Measurements from ENCODE around the gene NUP43. TPM values are rescaled to one million over a fixed set of nuclear protein-coding genes. Genes with fewer than 3 reads are reported as not detected.

NUP43 gene
- total and polyA plus RNA-seq, 3 experiments from 2014 or later: 6.2 to 86.2 (median 82.3) TPM

DNA sequence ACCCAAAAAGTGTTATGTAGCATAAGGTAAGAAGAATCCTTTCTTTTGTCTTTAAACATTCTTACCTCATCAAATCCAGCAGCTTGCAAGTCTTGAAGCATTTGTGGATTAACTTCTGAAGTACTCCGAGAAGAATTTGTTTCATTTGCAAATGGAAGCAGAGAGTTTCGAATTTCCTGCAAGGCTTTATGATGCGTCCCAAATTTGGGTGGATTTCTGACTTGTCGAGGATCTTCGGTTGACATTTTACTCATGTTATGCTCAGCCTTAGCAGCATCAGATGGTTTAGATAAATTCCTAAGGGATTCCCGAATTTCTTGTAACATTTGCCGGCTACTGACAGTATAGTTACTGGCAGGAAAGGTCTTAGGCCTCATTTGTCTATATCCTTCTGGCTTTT is 44.6 kb downstream of the NUP43 start:
- Mint-ChIP-seq H3K27me3 (no peaks in the 10 kb centered on the region), H3K27ac (no peak overlapping the region), H3K36me3 (peaks cover 0 to 47% (median 4%) of the 10 kb centered on the region in 3 donors), H3K9me3 (no peaks in the 10 kb centered on the region), H3K4me1 (peaks cover 42 to 81% (median 66%) of the 10 kb centered on the region in 3 donors), H3K4me3 (no peak overlapping the region)
- ChIA-PET CTCF (no interaction called here), POLR2A (no interaction called here)
- H3K4me3 ChIP-seq (ENCODE audit: low read length): no peak overlapping the region
- no peak for DNase-seq
- no peak overlapping the region for H3K27ac ChIP-seq (ENCODE audit: low read depth, low read length)
- H3K4me1 ChIP-seq (ENCODE audit: insufficient read depth, low read length): peaks cover 25% of the 10 kb centered on the region
- no peaks in the 10 kb centered on the region for H3K9me3 ChIP-seq (ENCODE audit: low read length)
- no peaks in the 10 kb centered on the region for H3K27me3 ChIP-seq (ENCODE audit: insufficient read depth, low read length, poor library complexity, severe bottlenecking)
- peaks cover 7% of the 10 kb centered on the region for H3K36me3 ChIP-seq (ENCODE audit: insufficient read depth, low read length)

DNA sequence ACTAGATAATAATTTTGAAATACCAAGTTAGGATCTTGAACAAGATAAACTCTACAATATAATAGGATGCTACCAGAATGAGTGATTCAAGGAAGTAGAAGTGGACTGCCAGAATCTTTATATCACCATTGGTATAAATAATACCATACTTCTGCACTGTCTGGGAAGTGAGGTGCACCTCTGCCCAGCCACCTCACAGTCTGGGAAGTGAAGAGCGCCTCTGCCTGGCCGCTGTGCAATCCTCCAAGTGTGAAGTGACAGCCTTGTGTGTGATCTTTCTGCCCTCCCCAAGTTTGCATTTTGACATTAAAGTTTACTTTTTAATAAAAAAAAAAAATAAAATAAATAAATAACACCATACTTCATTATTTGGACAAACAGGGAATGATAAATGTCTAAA is 47.2 kb downstream of the NUP43 start:
- H3K27ac ChIP-seq (ENCODE audit: low read depth, low read length): no peak overlapping the region
- ChIA-PET POLR2A (no interaction called here), CTCF (no interaction called here)
- no peak overlapping the region for H3K4me3 ChIP-seq (ENCODE audit: low read length)
- H3K36me3 Mint-ChIP-seq: peaks cover 0 to 53% (median 4%) of the 10 kb centered on the region in 3 donors
- peak overlapping the region in 4 of 8 donors; percentile 10 to 47 (median 29) for H3K27ac Mint-ChIP-seq
- H3K27me3 Mint-ChIP-seq: no peaks in the 10 kb centered on the region
- no peaks in the 10 kb centered on the region for H3K9me3 Mint-ChIP-seq
- H3K36me3 ChIP-seq (ENCODE audit: insufficient read depth, low read length): peaks cover 10% of the 10 kb centered on the region
- no peaks in the 10 kb centered on the region for H3K27me3 ChIP-seq (ENCODE audit: insufficient read depth, low read length, poor library complexity, severe bottlenecking)
- H3K4me1 Mint-ChIP-seq: peaks cover 35 to 69% (median 57%) of the 10 kb centered on the region in 3 donors
- peak overlapping the region in 1 of 7 donors; percentile 12 for H3K4me3 Mint-ChIP-seq
- DNase-seq: no peak
- no peaks in the 10 kb centered on the region for H3K9me3 ChIP-seq (ENCODE audit: low read length)
- H3K4me1 ChIP-seq (ENCODE audit: insufficient read depth, low read length): peaks cover 10% of the 10 kb centered on the region

DNA sequence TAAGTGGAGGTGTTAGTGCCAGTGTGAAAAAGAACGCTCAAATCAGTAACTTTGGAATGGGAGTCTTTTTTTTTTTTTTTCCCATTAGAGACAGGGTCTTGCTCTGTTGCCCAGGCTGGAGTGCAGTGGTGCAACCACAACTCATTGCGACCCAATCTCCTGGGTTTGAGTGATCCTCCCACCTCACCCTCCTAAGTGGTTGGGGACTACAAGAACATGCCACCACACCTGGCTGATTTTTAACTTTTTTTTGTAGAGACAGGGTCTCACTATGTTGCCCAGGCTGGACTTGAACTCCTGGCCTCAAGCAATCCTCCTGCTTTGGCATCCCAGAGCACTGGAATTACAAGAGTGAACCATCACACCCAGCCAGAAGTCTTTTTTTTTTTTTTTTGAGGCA is 48.2 kb downstream of the NUP43 start:
- Mint-ChIP-seq H3K4me1 (peaks cover 29 to 59% (median 50%) of the 10 kb centered on the region in 3 donors), H3K27ac (peak overlapping the region in 1 of 8 donors; percentile 61)
- CTCF ChIA-PET: no interaction called here

DNA sequence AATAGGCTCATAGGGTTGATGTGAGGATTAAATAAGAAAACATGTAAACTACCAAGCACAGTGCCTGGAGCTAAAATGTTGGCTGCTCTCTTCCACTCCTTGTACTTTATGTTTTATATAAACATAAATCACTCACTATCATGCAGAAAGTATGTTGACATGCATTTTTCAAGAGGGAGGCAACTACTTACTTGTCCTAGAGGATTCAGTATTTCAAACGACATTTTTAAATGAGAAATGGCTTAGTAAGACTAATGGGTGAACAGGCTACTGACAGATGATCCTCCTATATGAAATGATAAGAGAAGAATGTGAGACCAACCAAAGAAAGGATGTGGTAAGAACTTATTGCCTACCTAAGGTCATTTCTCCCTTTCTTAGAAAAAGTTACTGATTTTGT is 49.4 kb downstream of the NUP43 start:
- POLR2A ChIA-PET: no interaction called here
- no peaks in the 10 kb centered on the region for H3K27me3 Mint-ChIP-seq

More for the DNA sequence above, 48.2 kb downstream of the NUP43 start:
- Mint-ChIP-seq H3K9me3 (no peaks in the 10 kb centered on the region), H3K27me3 (no peaks in the 10 kb centered on the region), H3K36me3 (peaks cover 0 to 56% (median 4%) of the 10 kb centered on the region in 3 donors), H3K4me3 (no peak overlapping the region)
- Histone ChIP-seq H3K4me1 (ENCODE audit: insufficient read depth, low read length) (peaks cover 7% of the 10 kb centered on the region), H3K4me3 (ENCODE audit: low read length) (no peak overlapping the region), H3K9me3 (ENCODE audit: low read length) (no peaks in the 10 kb centered on the region), H3K27me3 (ENCODE audit: insufficient read depth, low read length, poor library complexity, severe bottlenecking) (no peaks in the 10 kb centered on the region), H3K27ac (ENCODE audit: low read depth, low read length) (no peak overlapping the region), H3K36me3 (ENCODE audit: insufficient read depth, low read length) (peaks cover 16% of the 10 kb centered on the region)
- DNase-seq: no peak
- POLR2A ChIA-PET: no interaction called here

DNA sequence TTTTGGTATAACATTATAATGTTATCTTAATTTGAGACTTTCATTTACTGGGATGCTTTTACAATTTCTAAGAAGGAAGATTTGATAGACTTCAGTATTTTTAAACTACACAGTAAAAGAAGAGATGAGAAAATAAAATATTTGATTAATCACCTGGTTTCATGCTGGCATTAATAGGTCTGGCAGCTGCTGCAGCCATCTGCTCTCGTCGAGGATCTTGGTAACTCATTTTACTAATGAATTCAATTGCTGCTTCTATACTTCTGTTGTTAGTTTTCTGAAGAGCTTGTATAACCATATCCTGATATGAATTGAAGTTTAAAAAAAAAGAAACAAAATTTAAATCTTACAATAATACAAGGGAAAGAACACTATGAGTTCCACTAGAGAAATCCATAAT is 51.4 kb downstream of the NUP43 start:
- no peak overlapping the region for H3K27ac ChIP-seq (ENCODE audit: low read depth, low read length)
- H3K4me3 ChIP-seq (ENCODE audit: low read length): no peak overlapping the region
- no peaks in the 10 kb centered on the region for H3K9me3 ChIP-seq (ENCODE audit: low read length)
- CTCF ChIA-PET: no interaction called here
- H3K36me3 Mint-ChIP-seq: peaks cover 0 to 62% (median 2%) of the 10 kb centered on the region in 3 donors
- no peak overlapping the region for H3K4me3 Mint-ChIP-seq
- DNase-seq: no peak
- H3K27me3 ChIP-seq (ENCODE audit: insufficient read depth, low read length, poor library complexity, severe bottlenecking): no peaks in the 10 kb centered on the region
- peaks cover 32% of the 10 kb centered on the region for H3K36me3 ChIP-seq (ENCODE audit: insufficient read depth, low read length)
- H3K27me3 Mint-ChIP-seq: no peaks in the 10 kb centered on the region
- POLR2A ChIA-PET: no interaction called here
- H3K4me1 Mint-ChIP-seq: peaks cover 25 to 47% (median 41%) of the 10 kb centered on the region in 3 donors
- H3K9me3 Mint-ChIP-seq: no peaks in the 10 kb centered on the region
- peak overlapping the region in 2 of 8 donors; percentile 47 to 66 for H3K27ac Mint-ChIP-seq
- H3K4me1 ChIP-seq (ENCODE audit: insufficient read depth, low read length): peaks cover 7% of the 10 kb centered on the region

More for the DNA sequence above, 49.4 kb downstream of the NUP43 start:
- no peak for DNase-seq
- Mint-ChIP-seq H3K4me1 (peaks cover 28 to 55% (median 46%) of the 10 kb centered on the region in 3 donors), H3K27ac (peak overlapping the region in 4 of 8 donors; percentile 6 to 48 (median 14)), H3K9me3 (no peaks in the 10 kb centered on the region), H3K36me3 (peaks cover 0 to 64% (median 4%) of the 10 kb centered on the region in 3 donors), H3K4me3 (no peak overlapping the region)
- no peaks in the 10 kb centered on the region for H3K9me3 ChIP-seq (ENCODE audit: low read length)
- CTCF ChIA-PET: no interaction called here
- H3K27me3 ChIP-seq (ENCODE audit: insufficient read depth, low read length, poor library complexity, severe bottlenecking): no peaks in the 10 kb centered on the region
- H3K4me3 ChIP-seq (ENCODE audit: low read length): no peak overlapping the region
- H3K36me3 ChIP-seq (ENCODE audit: insufficient read depth, low read length): peaks cover 21% of the 10 kb centered on the region
- H3K4me1 ChIP-seq (ENCODE audit: insufficient read depth, low read length): peaks cover 7% of the 10 kb centered on the region
- no peak overlapping the region for H3K27ac ChIP-seq (ENCODE audit: low read depth, low read length)

DNA sequence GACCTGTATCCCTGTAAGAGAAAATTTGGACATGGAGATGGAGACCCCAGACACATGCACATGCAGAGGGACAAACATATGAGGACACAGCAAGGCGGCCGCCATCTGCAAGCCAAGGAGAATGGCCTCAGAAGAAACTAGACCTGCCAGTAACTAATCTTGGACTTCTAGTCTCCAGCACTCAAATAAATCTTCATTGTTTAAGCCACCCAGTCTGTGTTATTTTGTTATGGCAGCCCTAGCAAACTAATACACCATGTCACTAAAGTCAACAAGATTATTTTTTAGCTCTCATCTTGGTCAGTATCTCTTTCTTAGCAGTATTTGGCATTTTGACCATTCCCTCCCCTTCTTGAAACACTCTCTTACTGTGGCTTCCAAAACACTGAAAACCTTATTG is 55.1 kb downstream of the NUP43 start:
- Mint-ChIP-seq H3K9me3 (no peaks in the 10 kb centered on the region), H3K36me3 (peaks cover 0 to 64% (median 3%) of the 10 kb centered on the region in 3 donors), H3K4me1 (peaks cover 21 to 53% (median 46%) of the 10 kb centered on the region in 3 donors), H3K27me3 (no peaks in the 10 kb centered on the region), H3K27ac (peak overlapping the region in 2 of 8 donors; percentile 26 to 47), H3K4me3 (no peak overlapping the region)
- DNase-seq: no peak
- Histone ChIP-seq H3K4me3 (ENCODE audit: low read length) (no peak overlapping the region), H3K9me3 (ENCODE audit: low read length) (no peaks in the 10 kb centered on the region), H3K4me1 (ENCODE audit: insufficient read depth, low read length) (no peaks in the 10 kb centered on the region), H3K27me3 (ENCODE audit: insufficient read depth, low read length, poor library complexity, severe bottlenecking) (no peaks in the 10 kb centered on the region), H3K36me3 (ENCODE audit: insufficient read depth, low read length) (peaks cover 25% of the 10 kb centered on the region), H3K27ac (ENCODE audit: low read depth, low read length) (no peak overlapping the region)
- POLR2A ChIA-PET: no interaction called here
- CTCF ChIA-PET: no interaction called here

DNA sequence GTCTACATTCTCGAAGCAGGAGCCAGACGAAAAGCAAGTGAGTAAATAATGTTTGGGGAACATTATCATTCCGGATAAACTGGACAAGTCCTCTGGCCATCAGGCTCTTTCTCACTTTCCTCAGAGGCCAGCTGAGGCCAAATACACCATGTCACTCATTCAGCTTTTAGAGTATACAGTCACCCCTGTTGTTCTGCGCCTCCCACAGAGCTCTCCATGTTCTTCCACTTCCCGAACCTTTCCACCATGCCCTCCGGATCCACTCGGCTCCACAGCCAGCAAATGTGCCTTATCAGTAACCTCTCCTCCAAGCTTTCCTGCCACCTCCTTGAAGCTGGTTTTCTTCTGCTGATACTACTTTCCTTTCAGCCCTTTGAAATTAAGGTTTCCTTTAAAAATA is 60.1 kb downstream of the NUP43 start:
- ChIA-PET CTCF (interaction anchor here (1.6 kb wide), 1 partner anchor 138 kb away, joined by 3 read pairs; no protein-coding TSS in a partner anchor), POLR2A (no interaction called here)
- Histone ChIP-seq H3K4me1 (ENCODE audit: insufficient read depth, low read length) (no peaks in the 10 kb centered on the region), H3K27ac (ENCODE audit: low read depth, low read length) (no peak overlapping the region), H3K4me3 (ENCODE audit: low read length) (no peak overlapping the region), H3K36me3 (ENCODE audit: insufficient read depth, low read length) (peaks cover 19% of the 10 kb centered on the region), H3K27me3 (ENCODE audit: insufficient read depth, low read length, poor library complexity, severe bottlenecking) (no peaks in the 10 kb centered on the region), H3K9me3 (ENCODE audit: low read length) (no peaks in the 10 kb centered on the region)
- H3K27me3 Mint-ChIP-seq: no peaks in the 10 kb centered on the region
- H3K36me3 Mint-ChIP-seq: peaks cover 5 to 58% (median 14%) of the 10 kb centered on the region in 3 donors
- DNase-seq: no peak
- H3K4me3 Mint-ChIP-seq: no peak overlapping the region
- peak overlapping the region in 7 of 8 donors; percentile 1 to 91 (median 40) for H3K27ac Mint-ChIP-seq
- no peaks in the 10 kb centered on the region for H3K9me3 Mint-ChIP-seq
- H3K4me1 Mint-ChIP-seq: peaks cover 16 to 50% (median 44%) of the 10 kb centered on the region in 3 donors

DNA sequence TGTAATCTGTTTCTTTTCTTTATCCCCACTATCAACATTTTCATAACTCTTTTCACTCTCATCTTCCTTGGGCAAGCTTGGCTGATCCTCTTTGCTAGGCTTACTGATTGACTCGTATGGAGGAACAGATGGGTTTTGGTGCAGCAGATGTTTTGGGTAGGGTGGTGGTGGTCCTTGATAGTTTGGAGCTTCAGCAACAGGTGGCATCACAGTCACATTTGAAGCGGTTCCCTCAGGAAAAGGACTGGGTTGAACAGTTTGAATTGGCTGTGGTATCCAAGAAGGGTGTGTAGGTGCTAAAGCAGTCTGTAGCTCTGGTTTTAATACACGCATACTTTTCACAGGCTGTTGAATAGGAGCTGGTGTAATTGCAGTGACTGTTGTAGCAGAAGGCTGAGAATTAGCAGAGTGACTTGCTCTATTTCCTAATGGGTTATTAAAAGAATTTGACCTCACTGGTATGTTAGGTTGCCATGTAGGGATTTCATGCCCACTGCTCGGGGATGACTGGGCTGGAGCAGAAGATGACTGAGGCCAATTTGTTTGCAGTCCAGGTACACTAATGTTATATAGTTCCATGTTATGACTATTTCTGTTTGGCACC is 63.0 kb downstream of the NUP43 start:
- Mint-ChIP-seq H3K36me3 (peaks cover 5 to 58% (median 13%) of the 10 kb centered on the region in 3 donors), H3K4me1 (peaks cover 19 to 44% (median 41%) of the 10 kb centered on the region in 3 donors), H3K27me3 (no peaks in the 10 kb centered on the region), H3K27ac (peak overlapping the region in 2 of 8 donors; percentile 42 to 54), H3K4me3 (no peak overlapping the region), H3K9me3 (no peaks in the 10 kb centered on the region)
- Histone ChIP-seq H3K9me3 (ENCODE audit: low read length) (no peaks in the 10 kb centered on the region), H3K27me3 (ENCODE audit: insufficient read depth, low read length, poor library complexity, severe bottlenecking) (no peaks in the 10 kb centered on the region), H3K4me3 (ENCODE audit: low read length) (no peak overlapping the region), H3K36me3 (ENCODE audit: insufficient read depth, low read length) (peaks cover 19% of the 10 kb centered on the region), H3K4me1 (ENCODE audit: insufficient read depth, low read length) (no peaks in the 10 kb centered on the region), H3K27ac (ENCODE audit: low read depth, low read length) (no peak overlapping the region)
- ChIA-PET CTCF (no interaction called here), POLR2A (no interaction called here)
- no peak for DNase-seq
